Measurements from ENCODE around the gene CHTF8.

The CHTF8 gene

DNA sequence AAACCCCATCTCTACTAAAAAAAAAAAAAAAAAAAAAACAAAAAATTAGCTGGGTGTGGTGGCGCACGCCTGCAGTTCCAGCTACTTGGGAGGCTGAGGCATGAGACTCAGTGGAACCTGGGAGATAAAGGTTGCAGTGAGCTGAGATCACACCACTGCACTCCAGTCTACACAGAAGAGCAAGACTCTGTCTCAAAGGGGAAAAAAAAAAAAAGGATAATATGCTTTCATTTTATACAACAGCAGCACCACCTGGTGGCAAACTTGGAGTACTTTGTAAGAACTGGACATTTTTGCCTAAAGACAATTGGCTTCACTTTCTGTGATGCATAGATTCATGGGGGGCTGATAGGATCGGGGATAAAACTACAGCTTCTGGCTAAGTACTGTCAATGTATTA, 8.5 kb downstream of the CHTF8 start:
- DNase-seq (ENCODE audit: insufficient read length, low spot score) (no peak), FAIRE-seq (no peak)
- TF ChIP-seq, protein P1, sequence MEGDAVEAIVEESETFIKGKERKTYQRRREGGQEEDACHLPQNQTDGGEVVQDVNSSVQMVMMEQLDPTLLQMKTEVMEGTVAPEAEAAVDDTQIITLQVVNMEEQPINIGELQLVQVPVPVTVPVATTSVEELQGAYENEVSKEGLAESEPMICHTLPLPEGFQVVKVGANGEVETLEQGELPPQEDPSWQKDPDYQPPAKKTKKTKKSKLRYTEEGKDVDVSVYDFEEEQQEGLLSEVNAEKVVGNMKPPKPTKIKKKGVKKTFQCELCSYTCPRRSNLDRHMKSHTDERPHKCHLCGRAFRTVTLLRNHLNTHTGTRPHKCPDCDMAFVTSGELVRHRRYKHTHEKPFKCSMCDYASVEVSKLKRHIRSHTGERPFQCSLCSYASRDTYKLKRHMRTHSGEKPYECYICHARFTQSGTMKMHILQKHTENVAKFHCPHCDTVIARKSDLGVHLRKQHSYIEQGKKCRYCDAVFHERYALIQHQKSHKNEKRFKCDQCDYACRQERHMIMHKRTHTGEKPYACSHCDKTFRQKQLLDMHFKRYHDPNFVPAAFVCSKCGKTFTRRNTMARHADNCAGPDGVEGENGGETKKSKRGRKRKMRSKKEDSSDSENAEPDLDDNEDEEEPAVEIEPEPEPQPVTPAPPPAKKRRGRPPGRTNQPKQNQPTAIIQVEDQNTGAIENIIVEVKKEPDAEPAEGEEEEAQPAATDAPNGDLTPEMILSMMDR (IDR thresholded peaks at IDR 0.05; ENCODE audit: insufficient read depth, missing control alignments), result peak; percentile 73

DNA sequence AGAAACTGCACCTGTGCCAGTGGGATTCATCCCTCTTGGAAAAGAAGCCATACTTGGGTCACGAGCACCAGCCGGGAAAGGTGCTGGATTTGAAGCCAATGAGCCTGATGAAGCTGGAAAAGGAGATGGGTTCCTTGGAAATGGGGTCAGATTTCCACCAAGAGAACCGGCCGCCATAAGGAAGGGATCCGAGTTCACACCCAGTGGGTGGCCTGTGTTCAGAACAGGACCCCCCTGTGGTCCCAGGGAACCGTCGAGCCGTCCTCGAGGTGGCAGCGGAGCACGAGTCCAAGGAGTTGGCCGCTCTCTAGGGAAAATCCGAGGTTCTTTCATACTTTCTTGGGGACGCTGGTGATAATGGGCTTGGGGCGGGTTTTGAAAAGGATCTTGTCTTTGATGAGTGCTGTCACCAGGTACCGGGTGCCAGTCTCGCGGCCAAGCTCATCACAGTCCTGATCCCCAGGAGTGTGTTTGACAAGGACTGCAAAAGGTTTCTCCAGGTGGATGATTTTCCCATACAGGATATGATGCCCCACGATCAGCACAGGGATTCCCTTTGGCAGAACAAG, 12.2 kb downstream of the CHTF8 start:
- TF ChIP-seq, protein P1 (IDR thresholded peaks at IDR 0.05; ENCODE audit: insufficient read depth, missing control alignments), result no peak
- FAIRE-seq (no peak), DNase-seq (ENCODE audit: insufficient read length, low spot score) (no peak)

DNA sequence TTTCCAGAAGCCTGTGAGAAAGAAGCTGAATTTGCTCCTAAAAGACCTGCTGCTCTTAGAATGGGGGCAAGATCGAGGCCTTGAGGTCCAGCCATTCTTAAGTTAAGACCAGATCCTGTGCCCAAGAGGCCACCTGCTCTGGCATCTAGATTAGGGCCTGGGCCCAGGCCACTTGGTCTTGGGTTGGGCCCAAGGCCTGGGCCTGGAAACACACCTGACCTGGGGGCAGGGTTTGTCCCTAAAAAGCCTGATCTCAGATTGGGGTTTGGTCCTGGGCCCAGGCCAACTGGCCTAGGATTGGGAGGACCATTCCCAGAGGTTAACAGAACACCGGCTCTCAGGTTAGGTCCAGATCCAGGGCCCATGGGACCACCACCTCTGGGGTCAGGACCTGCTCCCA, 12.9 kb downstream of the CHTF8 start:
- TF ChIP-seq, protein P1 (IDR thresholded peaks at IDR 0.05; ENCODE audit: insufficient read depth, missing control alignments), result no peak
- FAIRE-seq, result no peak
- no peak for DNase-seq (ENCODE audit: insufficient read length, low spot score)

DNA sequence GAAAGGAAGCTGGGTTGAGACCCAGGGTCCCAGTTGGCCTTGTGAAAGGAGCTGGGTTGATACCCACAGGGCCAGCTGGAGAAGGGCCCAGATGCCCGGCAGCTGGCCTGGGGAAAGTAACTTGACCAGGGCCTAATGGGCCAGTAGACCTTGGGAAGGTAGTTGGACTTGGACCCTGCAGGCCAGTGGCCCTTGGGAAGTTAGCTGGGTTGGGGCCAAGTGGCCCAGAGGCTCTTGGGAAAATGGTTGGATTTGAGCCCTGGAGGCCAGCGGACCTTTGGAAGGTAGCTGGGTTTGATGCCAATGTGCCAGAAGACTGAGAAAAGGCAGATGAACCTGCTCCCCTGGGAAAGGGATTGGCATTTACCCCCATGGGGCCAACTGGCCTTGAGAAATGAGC, 13.4 kb downstream of the CHTF8 start:
- DNase-seq (ENCODE audit: insufficient read length, low spot score) (no peak), FAIRE-seq (no peak)
- TF ChIP-seq, protein P1 (IDR thresholded peaks at IDR 0.05; ENCODE audit: insufficient read depth, missing control alignments), result no peak

DNA sequence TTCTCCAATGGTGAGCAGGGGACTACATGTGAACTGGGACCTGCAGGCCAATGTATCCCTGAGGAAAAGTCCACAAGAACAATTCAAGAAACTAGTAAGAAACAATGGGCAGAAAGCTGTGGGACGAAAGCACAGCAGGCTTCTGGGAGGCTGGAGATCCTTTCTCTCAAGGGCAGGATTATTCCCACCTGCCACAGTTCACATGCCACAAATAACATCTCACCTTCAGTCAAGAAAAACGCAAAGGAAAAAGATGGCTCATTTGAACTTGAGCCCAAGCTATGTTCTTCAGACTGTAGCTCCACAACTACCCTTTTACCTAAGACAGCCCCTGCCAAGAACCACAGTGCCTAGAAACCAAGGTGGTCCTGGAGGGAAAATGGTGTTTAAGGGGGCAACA, 13.9 kb downstream of the CHTF8 start:
- TF ChIP-seq, protein P1 (IDR thresholded peaks at IDR 0.05; ENCODE audit: insufficient read depth, missing control alignments), result no peak
- FAIRE-seq (no peak), DNase-seq (ENCODE audit: insufficient read length, low spot score) (no peak)

DNA sequence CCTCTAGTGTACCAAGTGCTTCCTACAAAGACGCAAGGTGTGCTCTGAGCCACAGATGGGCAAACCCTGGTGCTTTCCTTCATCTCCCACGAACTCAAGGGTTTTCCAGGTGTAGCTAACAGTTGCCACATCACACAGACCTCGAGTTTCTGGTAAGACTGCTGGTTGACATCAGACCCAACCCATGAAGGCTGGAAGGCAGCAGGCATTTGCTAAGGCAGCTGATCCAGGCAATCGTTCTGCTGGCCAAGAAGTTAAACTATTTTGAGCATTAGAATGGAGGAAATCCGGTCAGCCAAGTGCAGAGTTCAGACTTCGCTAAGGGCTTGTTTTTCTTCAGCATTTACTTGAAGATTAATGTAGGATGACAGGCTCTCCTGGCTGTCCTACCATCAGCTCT, 15.5 kb downstream of the CHTF8 start:
- TF ChIP-seq, protein P1 (IDR thresholded peaks at IDR 0.05; ENCODE audit: insufficient read depth, missing control alignments), result no peak
- FAIRE-seq, result no peak
- no peak for DNase-seq (ENCODE audit: insufficient read length, low spot score)

DNA sequence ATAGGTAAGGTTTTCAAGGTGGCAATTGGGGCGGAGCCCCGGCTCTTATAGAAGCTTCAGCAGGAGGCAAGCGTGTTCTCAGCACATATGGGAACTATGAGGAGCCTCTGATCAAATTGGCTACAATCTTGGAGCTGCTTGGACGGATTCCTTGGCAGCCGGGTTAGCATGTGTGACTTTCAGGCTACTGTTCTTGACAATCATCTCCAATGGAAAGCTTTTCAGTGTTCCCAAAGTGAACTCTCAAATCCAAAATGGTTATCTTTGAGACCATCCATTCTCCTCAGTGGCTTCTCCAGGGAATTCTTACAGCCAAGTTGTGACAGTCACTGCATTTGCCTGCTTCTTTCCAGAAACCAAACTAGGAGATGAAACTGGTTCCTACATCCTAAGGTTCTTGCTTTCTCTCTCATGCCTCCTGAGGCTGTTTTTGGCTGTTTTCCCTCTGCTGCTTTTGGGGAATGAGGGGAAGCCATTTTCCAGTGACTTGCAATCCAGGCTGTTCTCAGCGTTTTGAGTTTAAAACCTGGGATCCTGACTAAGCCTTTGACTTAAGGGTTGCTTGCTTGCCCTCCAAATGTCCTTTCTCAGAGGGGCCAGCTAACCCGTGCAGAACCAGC, 16.0 kb downstream of the CHTF8 start:
- FAIRE-seq (no peak), DNase-seq (ENCODE audit: insufficient read length, low spot score) (no peak)
- TF ChIP-seq, protein P1 (IDR thresholded peaks at IDR 0.05; ENCODE audit: insufficient read depth, missing control alignments), result no peak

Measured in D721Med (cell line).